HG03064 (cell line): ENCODE data around the gene BTF3.

Experiments used
- ATAC-seq: cut with Tn5 transposase; IDR thresholded peaks from one replicate; pipeline ENCODE4 v1.9.1; 2021; ENCODE audit warnings: low read depth; ENCODE audit not compliant: unreplicated experiment

BTF3 gene

GRCh38 chr5:73519531-73520283 is 21.5 kb downstream of the BTF3 start:
- ATAC-seq = peak; percentile 84

GRCh38 chr5:73522989-73523388 is 24.7 kb downstream of the BTF3 start:
- no peak for ATAC-seq

- ATAC-seq = no peak
Observed at GRCh38 chr5:73523861-73524260, 25.6 kb downstream of the BTF3 start.

GRCh38 chr5:73525606-73526203 is 27.5 kb downstream of the BTF3 start:
- no peak for ATAC-seq

GRCh38 chr5:73528248-73528647 is 30.0 kb downstream of the BTF3 start:
- ATAC-seq = no peak

- ATAC-seq = no peak
Observed at GRCh38 chr5:73529081-73529480, 30.8 kb downstream of the BTF3 start.

- ATAC-seq = no peak
Observed at GRCh38 chr5:73531356-73531755, 33.1 kb downstream of the BTF3 start.

- no peak for ATAC-seq
Observed at GRCh38 chr5:73532195-73532594, 34.0 kb downstream of the BTF3 start.

GRCh38 chr5:73534011-73534644 is 35.9 kb downstream of the BTF3 start:
- no peak for ATAC-seq

- no peak for ATAC-seq
Observed at GRCh38 chr5:73534971-73535370, 36.7 kb downstream of the BTF3 start.

GRCh38 chr5:73539730-73540129 is 41.5 kb downstream of the BTF3 start:
- ATAC-seq = no peak

GRCh38 chr5:73540192-73540591 is 42.0 kb downstream of the BTF3 start:
- ATAC-seq = no peak

GRCh38 chr5:73542020-73542419 is 43.8 kb downstream of the BTF3 start:
- ATAC-seq = no peak

GRCh38 chr5:73544429-73545402 is 46.5 kb downstream of the BTF3 start:
- no peak for ATAC-seq

GRCh38 chr5:73545403-73545779 is 47.1 kb downstream of the BTF3 start:
- ATAC-seq = no peak

GRCh38 chr5:73550016-73550415 is 51.8 kb downstream of the BTF3 start:
- ATAC-seq = no peak

GRCh38 chr5:73552642-73553041 is 54.4 kb downstream of the BTF3 start:
- no peak for ATAC-seq
